MG63 (cell line): Measurements from ENCODE around the gene MAP4K3. TPM values are rescaled to one million over a fixed set of nuclear protein-coding genes. Genes with fewer than 3 reads are reported as not detected.
A peak's percentile ranks its signal among the peaks of the same experiment; 100 is the strongest.

Experiments used
- DNase-seq: peaks from one replicate; pipeline ENCODE4 v3.0.0-alpha.2; 2020
- H3K27me3 ChIP-seq: fragments of 250-450 bp; sonication (Bioruptor Pico); 2 replicates; pipeline ENCODE4 v1.5.1; 2020; ENCODE audit warnings: mild to moderate bottlenecking, moderate library complexity
- H3K36me3 ChIP-seq: fragments of 250-450 bp; sonication (Bioruptor Pico); 2 replicates; pipeline ENCODE4 v1.5.1; 2020; ENCODE audit warnings: mild to moderate bottlenecking, moderate library complexity
- H3K4me3 ChIP-seq: fragments of 250-450 bp; sonication (Bioruptor Pico); 2 replicates; pipeline ENCODE4 v1.5.1; 2020; ENCODE audit warnings: mild to moderate bottlenecking, moderate library complexity
- H3K9me3 ChIP-seq: fragments of 250-450 bp; sonication (Bioruptor Pico); 2 replicates; pipeline ENCODE4 v1.5.1; 2020; ENCODE audit warnings: mild to moderate bottlenecking, moderate library complexity
- total RNA-seq: library from RNA; depleted of rRNA; stranded (reverse); fragments of >200 nt; shearing (Covaris generic); gene quantifications from 2 replicates; pipeline ENCODE4 v1.2.3, GENCODE V29; 2014; ENCODE audit warnings: low replicate concordance; rRNA removed

MAP4K3 gene
- total RNA-seq, 1 experiment from 2014 or later = 8.7 TPM

DNA sequence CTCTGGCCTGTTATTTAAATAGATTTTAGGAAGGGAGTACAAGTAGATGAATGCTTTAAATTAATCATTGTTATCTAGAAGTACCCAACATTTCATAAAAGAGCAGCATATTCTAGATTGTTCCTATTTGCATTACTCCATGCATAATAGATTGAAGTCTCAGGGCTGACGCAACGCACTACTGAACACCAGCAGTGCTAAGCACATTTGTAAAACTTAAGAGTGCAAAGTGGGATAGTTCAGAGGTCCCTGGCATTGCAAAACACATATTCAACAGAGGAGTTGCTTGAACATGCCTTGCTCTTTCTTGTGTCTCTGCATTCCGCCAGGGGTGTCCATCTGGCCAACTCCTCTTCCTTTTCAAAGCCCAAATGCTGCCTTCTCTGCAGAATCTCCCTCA lies 215.6 kb downstream of the MAP4K3 start:
- no peaks in the 10 kb centered on the region for H3K27me3 ChIP-seq
- no peaks in the 10 kb centered on the region for H3K36me3 ChIP-seq
- no peaks in the 10 kb centered on the region for H3K9me3 ChIP-seq
- H3K4me3 ChIP-seq = no peak overlapping the region
- DNase-seq = no peak

DNA sequence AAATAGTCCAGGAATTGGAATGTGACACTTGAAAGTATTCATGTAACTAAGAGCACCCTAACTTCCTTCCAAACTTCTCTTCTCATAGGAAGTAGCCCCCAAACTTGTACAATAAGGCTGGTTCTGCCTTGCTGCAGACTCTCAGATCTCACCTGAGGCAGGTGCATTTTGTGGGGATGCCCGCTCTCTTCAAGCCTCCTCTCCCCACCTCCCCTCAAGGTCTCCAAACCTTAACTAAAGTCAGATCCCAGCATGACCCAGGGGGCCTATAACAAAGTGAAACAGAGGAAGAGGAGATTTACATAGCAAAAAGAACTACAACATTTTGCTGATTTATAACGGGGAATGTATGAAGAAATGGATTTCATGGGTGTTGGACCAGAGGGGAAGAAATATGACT lies 216.9 kb downstream of the MAP4K3 start:
- no peaks in the 10 kb centered on the region for H3K27me3 ChIP-seq
- H3K9me3 ChIP-seq = no peaks in the 10 kb centered on the region
- no peaks in the 10 kb centered on the region for H3K36me3 ChIP-seq
- DNase-seq = no peak
- H3K4me3 ChIP-seq = no peak overlapping the region

DNA sequence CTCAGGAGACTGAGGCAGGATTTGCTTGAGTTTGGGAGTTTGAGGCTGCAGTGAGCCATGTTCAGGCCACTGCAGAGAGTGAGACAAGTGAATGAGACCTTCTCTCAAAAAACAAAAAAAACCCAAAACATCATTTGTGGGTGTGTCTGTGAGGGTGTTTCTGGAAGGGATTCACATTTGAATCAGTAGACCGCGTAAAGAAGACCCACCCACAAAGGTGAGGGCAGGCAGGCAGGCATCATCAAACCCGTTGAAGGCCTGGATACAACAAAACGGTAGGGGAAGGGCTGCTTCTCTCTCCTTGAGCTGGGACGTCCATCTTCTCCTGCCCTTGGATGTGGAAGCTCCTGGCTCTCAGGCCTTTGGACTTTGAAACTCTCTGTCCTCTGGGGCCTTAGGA lies 218.7 kb downstream of the MAP4K3 start:
- H3K36me3 ChIP-seq = no peaks in the 10 kb centered on the region
- H3K4me3 ChIP-seq = no peak overlapping the region
- no peak for DNase-seq
- no peaks in the 10 kb centered on the region for H3K9me3 ChIP-seq
- H3K27me3 ChIP-seq = no peaks in the 10 kb centered on the region

- DNase-seq = no peak
- Histone ChIP-seq H3K27me3 (no peaks in the 10 kb centered on the region), H3K36me3 (no peaks in the 10 kb centered on the region), H3K4me3 (no peak overlapping the region), H3K9me3 (no peaks in the 10 kb centered on the region)
Observed at GRCh38 chr2:39217192-39217550, 219.9 kb downstream of the MAP4K3 start.

DNA sequence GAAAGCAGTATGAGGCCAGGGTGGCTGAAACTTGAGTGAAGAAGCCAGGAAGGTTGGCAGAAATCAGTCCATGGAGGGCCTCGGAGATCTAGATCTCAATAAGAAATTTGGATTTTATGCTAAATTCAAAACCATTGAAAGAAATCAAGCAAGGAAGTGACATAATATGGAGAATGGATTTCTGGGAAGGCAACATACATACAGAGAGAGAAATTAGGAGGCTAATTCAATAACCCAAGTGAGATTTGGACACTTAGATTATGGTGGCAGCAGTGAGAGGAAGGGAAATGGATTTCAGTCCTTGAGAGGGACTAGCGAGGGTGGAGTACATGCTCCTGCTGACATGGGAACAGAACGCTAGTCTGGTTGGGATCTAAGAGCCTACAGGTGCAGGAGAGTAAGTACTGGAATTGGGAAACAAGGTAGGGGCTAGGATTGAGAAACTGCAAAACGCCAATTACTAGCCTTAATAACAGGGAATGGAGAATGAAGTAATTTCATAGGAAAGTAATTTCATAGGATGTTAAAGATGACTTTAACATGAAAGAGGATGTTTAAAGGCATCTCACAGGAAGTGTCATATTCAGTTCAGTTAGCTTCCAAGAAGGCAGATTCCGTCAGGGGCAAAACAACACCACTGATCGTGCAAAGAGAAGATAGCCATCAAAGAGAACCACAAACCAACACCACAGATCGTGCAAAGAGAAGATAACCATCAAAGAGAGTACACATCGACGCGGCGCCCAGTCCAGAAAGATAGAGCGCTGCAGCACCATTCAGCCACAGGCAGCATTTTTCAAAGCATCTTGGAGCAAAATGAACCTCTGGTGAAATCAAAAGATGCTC lies 220.5 kb downstream of the MAP4K3 start:
- Histone ChIP-seq H3K4me3 (no peak overlapping the region), H3K9me3 (no peaks in the 10 kb centered on the region)
- no peak for DNase-seq

GRCh38 chr2:39215545-39215944 lies 221.5 kb downstream of the MAP4K3 start:
- no peaks in the 10 kb centered on the region for H3K27me3 ChIP-seq
- no peak overlapping the region for H3K4me3 ChIP-seq
- no peak for DNase-seq
- no peaks in the 10 kb centered on the region for H3K36me3 ChIP-seq
- no peaks in the 10 kb centered on the region for H3K9me3 ChIP-seq

More for the DNA sequence above, 220.5 kb downstream of the MAP4K3 start:
- H3K27me3 ChIP-seq = no peaks in the 10 kb centered on the region
- no peaks in the 10 kb centered on the region for H3K36me3 ChIP-seq

DNA sequence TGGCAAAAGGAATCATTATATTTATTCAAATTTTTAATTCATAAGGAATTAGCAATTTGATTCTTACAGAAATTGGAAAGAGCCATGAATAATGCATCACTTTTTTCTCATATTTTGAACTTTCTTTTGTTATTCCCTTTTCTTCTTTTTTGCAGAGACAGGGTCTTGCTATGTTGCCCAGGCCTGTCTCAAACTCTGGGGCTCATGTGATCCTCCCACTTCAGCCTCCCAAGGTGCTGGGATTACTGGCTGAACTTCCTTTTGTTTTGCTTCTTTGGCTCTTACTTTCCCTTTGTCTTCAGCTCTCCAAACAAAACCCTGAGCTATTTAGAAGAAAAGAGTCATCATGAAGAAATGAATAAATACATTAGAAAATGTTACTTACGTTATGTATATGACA lies 224.1 kb downstream of the MAP4K3 start:
- Histone ChIP-seq H3K27me3 (no peaks in the 10 kb centered on the region), H3K4me3 (no peak overlapping the region), H3K36me3 (no peaks in the 10 kb centered on the region), H3K9me3 (no peaks in the 10 kb centered on the region)
- DNase-seq = no peak

GRCh38 chr2:39210846-39211245 lies 226.2 kb downstream of the MAP4K3 start:
- Histone ChIP-seq H3K4me3 (no peak overlapping the region), H3K9me3 (no peaks in the 10 kb centered on the region), H3K27me3 (no peaks in the 10 kb centered on the region), H3K36me3 (no peaks in the 10 kb centered on the region)
- DNase-seq = no peak

- H3K9me3 ChIP-seq = no peaks in the 10 kb centered on the region
- no peak for DNase-seq
Observed at GRCh38 chr2:39203382-39203781, 233.7 kb downstream of the MAP4K3 start.

GRCh38 chr2:39202639-39203369 lies 234.3 kb downstream of the MAP4K3 start:
- no peaks in the 10 kb centered on the region for H3K36me3 ChIP-seq
- DNase-seq = peak; percentile 52
- H3K9me3 ChIP-seq = no peaks in the 10 kb centered on the region
- H3K27me3 ChIP-seq = no peaks in the 10 kb centered on the region
- H3K4me3 ChIP-seq = no peak overlapping the region; the same call in 1 of the 2 replicates

More at GRCh38 chr2:39203382-39203781, 233.7 kb downstream of the MAP4K3 start:
- H3K27me3 ChIP-seq = no peaks in the 10 kb centered on the region
- H3K4me3 ChIP-seq = peak overlapping the region; percentile 24
- no peaks in the 10 kb centered on the region for H3K36me3 ChIP-seq

Other genes starting within 250 kb of the MAP4K3 start
- 0.30 TPM in 1 of 2 replicates, not detected in the other for gene CDKL4, start 193.3 kb downstream of the MAP4K3 start, total RNA-seq
- gene TMEM178A, start 228.6 kb upstream of the MAP4K3 start, total RNA-seq = not detected in 2 replicates